Epithelial cell of prostate (primary cell): ENCODE data around the gene C12orf43.

Source experiments
- DNase-seq: peaks from one replicate; pipeline ENCODE4 v3.0.0-alpha.2; 2011; ENCODE audit warnings: low read depth, low spot score
- H3K27ac ChIP-seq: fragments of 450-650 bp; 2 replicates; pipeline ENCODE4 v1.5.1; 2017; ENCODE audit warnings: mild to moderate bottlenecking

C12orf43 gene

GRCh38 chr12:121001060-121001459 is 15.2 kb downstream of the C12orf43 start:
- DNase-seq: no peak
- no peak overlapping the region for H3K27ac ChIP-seq

GRCh38 chr12:121000530-121000929 is 15.8 kb downstream of the C12orf43 start:
- no peak overlapping the region for H3K27ac ChIP-seq
- no peak for DNase-seq

GRCh38 chr12:120999191-121000120 is 16.8 kb downstream of the C12orf43 start:
- H3K27ac ChIP-seq: no peak overlapping the region
- no peak for DNase-seq

GRCh38 chr12:120998435-120998834 is 17.9 kb downstream of the C12orf43 start:
- H3K27ac ChIP-seq: no peak overlapping the region
- no peak for DNase-seq

GRCh38 chr12:120997448-120997847 is 18.8 kb downstream of the C12orf43 start:
- DNase-seq: no peak
- no peak overlapping the region for H3K27ac ChIP-seq

GRCh38 chr12:120996133-120996746 is 20.0 kb downstream of the C12orf43 start:
- no peak for DNase-seq
- H3K27ac ChIP-seq: no peak overlapping the region

- no peak for DNase-seq
- no peak overlapping the region for H3K27ac ChIP-seq
These were observed 21.5 kb downstream of the C12orf43 start for GRCh38 chr12:120994589-120995337.

- no peak overlapping the region for H3K27ac ChIP-seq
- no peak for DNase-seq
These were observed 22.2 kb downstream of the C12orf43 start for GRCh38 chr12:120994059-120994458.

- no peak for DNase-seq
These were observed 22.8 kb downstream of the C12orf43 start for GRCh38 chr12:120993496-120993895.

GRCh38 chr12:120992989-120993388 is 23.3 kb downstream of the C12orf43 start:
- DNase-seq: no peak
- no peak overlapping the region for H3K27ac ChIP-seq

More at GRCh38 chr12:120993496-120993895, 22.8 kb downstream of the C12orf43 start:
- H3K27ac ChIP-seq: no peak overlapping the region

- H3K27ac ChIP-seq: no peak overlapping the region
- no peak for DNase-seq
These were observed 24.3 kb downstream of the C12orf43 start for GRCh38 chr12:120991965-120992364.

- DNase-seq: no peak
These were observed 25.7 kb downstream of the C12orf43 start for GRCh38 chr12:120990487-120991055.

GRCh38 chr12:120989687-120990086 is 26.6 kb downstream of the C12orf43 start:
- DNase-seq: no peak
- H3K27ac ChIP-seq: no peak overlapping the region

More at GRCh38 chr12:120990487-120991055, 25.7 kb downstream of the C12orf43 start:
- no peak overlapping the region for H3K27ac ChIP-seq

- no peak for DNase-seq
- no peak overlapping the region for H3K27ac ChIP-seq
These were observed 27.6 kb downstream of the C12orf43 start for GRCh38 chr12:120988658-120989057.

- DNase-seq: no peak
- H3K27ac ChIP-seq: no peak overlapping the region
These were observed 28.1 kb downstream of the C12orf43 start for GRCh38 chr12:120988234-120988633.

GRCh38 chr12:120984351-120984898 is 31.9 kb downstream of the C12orf43 start:
- DNase-seq: no peak
- no peak overlapping the region for H3K27ac ChIP-seq

GRCh38 chr12:120983759-120984158 is 32.5 kb downstream of the C12orf43 start:
- DNase-seq: no peak
- no peak overlapping the region for H3K27ac ChIP-seq

GRCh38 chr12:120982659-120983058 is 33.6 kb downstream of the C12orf43 start:
- DNase-seq: no peak

GRCh38 chr12:120981407-120981941 is 34.8 kb downstream of the C12orf43 start:
- no peak for DNase-seq
- no peak overlapping the region for H3K27ac ChIP-seq

More at GRCh38 chr12:120982659-120983058, 33.6 kb downstream of the C12orf43 start:
- no peak overlapping the region for H3K27ac ChIP-seq
